ENCODE results near the gene FBXO38.

Gene FBXO38

GRCh38 chr5:148383564-148384379, at the start of gene FBXO38 (continued):
- TF ChIP-seq PRDM2 (tag by site-specific recombination; IDR thresholded peaks at IDR 0.05; ENCODE audit: borderline replicate concordance): no peak
- TF ChIP-seq SCRT1 (tag by site-specific recombination; IDR thresholded peaks at IDR 0.05; ENCODE audit: borderline replicate concordance): no peak
- TF ChIP-seq ZNF48 (tag by site-specific recombination; IDR thresholded peaks at IDR 0.05): no peak
- TF ChIP-seq SETDB1 (IDR thresholded peaks at IDR 0.05; ENCODE audit: insufficient read length, low read length): no peak
- TF ChIP-seq ZNF2 (tag by site-specific recombination; IDR thresholded peaks at IDR 0.05): peak; percentile 44; the same call in 1 of the 2 replicates
- TF ChIP-seq ZNF529 (tag by site-specific recombination; IDR thresholded peaks at IDR 0.05; ENCODE audit: insufficient replicate concordance): no peak
- TF ChIP-seq ZBTB8A (tag by site-specific recombination; IDR thresholded peaks at IDR 0.05): 0 out of 2 replicates have a peak, but pooled peaks have one; percentile 42
- TF ChIP-seq ZNF704 (tag by site-specific recombination; IDR thresholded peaks at IDR 0.05): no peak
- no peak for TF ChIP-seq ZNF311 (tag by site-specific recombination; IDR thresholded peaks at IDR 0.05; ENCODE audit: borderline replicate concordance)
- TF ChIP-seq SCRT2 (tag by site-specific recombination; IDR thresholded peaks at IDR 0.05): no peak
- peak; percentile 84 for TF ChIP-seq ZFP37 (tag by site-specific recombination; IDR thresholded peaks at IDR 0.05)
- TF ChIP-seq ZNF16 (tag by site-specific recombination; IDR thresholded peaks at IDR 0.05; ENCODE audit: low read depth): no peak
- peak; percentile 74 for TF ChIP-seq KLF17 (tag by site-specific recombination; IDR thresholded peaks at IDR 0.05)
- no peak for TF ChIP-seq ZNF302 (tag by site-specific recombination; IDR thresholded peaks at IDR 0.05; ENCODE audit: low read depth)
- no peak for TF ChIP-seq ZNF146 (tag by site-specific recombination; IDR thresholded peaks at IDR 0.05)
- peak; percentile 19; the same call in 1 of the 2 replicates for TF ChIP-seq ATF2 (tag by site-specific recombination; IDR thresholded peaks at IDR 0.05; ENCODE audit: low read depth)
- TF ChIP-seq ZNF280C (tag by site-specific recombination; IDR thresholded peaks at IDR 0.05): no peak
- TF ChIP-seq ZNF449 (tag by site-specific recombination; IDR thresholded peaks at IDR 0.05): no peak; the same call in 1 of the 2 replicates
- TF ChIP-seq HIC1 (tag by site-specific recombination; IDR thresholded peaks at IDR 0.05): no peak
- TF ChIP-seq ZNF423 (tag by site-specific recombination; IDR thresholded peaks at IDR 0.05): no peak
- TF ChIP-seq ZNF624 (tag by site-specific recombination; IDR thresholded peaks at IDR 0.05): no peak
